PC-9 (cell line): ENCODE measurements around the gene ZNF236. TPM values are rescaled to one million over a fixed set of nuclear protein-coding genes. Genes with fewer than 3 reads are reported as not detected.
A peak's percentile ranks its signal among the peaks of the same experiment; 100 is the strongest.

Experiments
- BruUV-seq: library from RNA; stranded (reverse); fragments of 400-500 nt; replicated peaks from 2 replicates; lab custom pipeline; 2021; lab: Mats Ljungman, UMichigan
- CTCF ChIA-PET: fragments of 300-600 bp; sonication (Branson Sonifier 250); formaldehyde crosslinking; loops from one replicate; lab custom pipeline; 2022; ENCODE audit warnings: antibody characterized with exemption; lab: Charles Lee
- POLR2A ChIA-PET: fragments of 300-600 bp; sonication (Branson Sonifier 250); formaldehyde crosslinking; loops from one replicate; lab custom pipeline; 2022; ENCODE audit warnings: antibody characterized with exemption; ENCODE audit not compliant: unreplicated experiment; lab: Charles Lee
- DNase-seq, 2 experiments: peaks; one replicate each; pipeline versions ENCODE4 v3.0.0 to v3.0.0-alpha.2; 2015 to 2022; ENCODE audit warnings: mixed read lengths in 1 of 2
- H2AFZ ChIP-seq: fragments of 200-600 bp; sonication (generic); 2 replicates; pipeline ENCODE4 v1.8.1; 2017; ENCODE audit warnings: antibody characterized with exemption
- H3F3A ChIP-seq: fragments of 200-600 bp; sonication (generic); 2 replicates; pipeline ENCODE4 v1.8.1; 2017; ENCODE audit warnings: antibody characterized with exemption, mild to moderate bottlenecking, low read depth; ENCODE audit not compliant: insufficient read depth
- H3K27ac ChIP-seq: fragments of 200-600 bp; sonication (generic); 2 replicates; pipeline ENCODE4 v1.6.1; 2016; ENCODE audit warnings: mixed run types
- H3K27me3 ChIP-seq: fragments of 200-600 bp; sonication (generic); 2 replicates; pipeline ENCODE4 v1.6.1; 2016; ENCODE audit warnings: low read depth, mixed run types; ENCODE audit not compliant: insufficient read depth
- H3K36me3 ChIP-seq: fragments of 200-600 bp; sonication (generic); 2 replicates; pipeline ENCODE4 v1.6.1; 2016; ENCODE audit warnings: low read depth, mixed run types
- H3K4me1 ChIP-seq: fragments of 200-600 bp; sonication (generic); replicated peaks from 2 replicates; pipeline ENCODE4 v1.6.1; 2016; ENCODE audit warnings: mixed run types; ENCODE audit not compliant: insufficient read depth
- H3K4me2 ChIP-seq: fragments of 200-600 bp; sonication (generic); 2 replicates; pipeline ENCODE4 v1.6.1; 2017; ENCODE audit warnings: mixed run types
- H3K4me3 ChIP-seq: fragments of 200-600 bp; sonication (generic); 2 replicates; pipeline ENCODE4 v1.6.1; 2016; ENCODE audit warnings: mixed run types
- H3K79me2 ChIP-seq: fragments of 200-600 bp; sonication (generic); 2 replicates; pipeline ENCODE4 v1.6.1; 2017; ENCODE audit warnings: low read depth, mixed run types
- H3K9me2 ChIP-seq: fragments of 200-600 bp; sonication (generic); 2 replicates; pipeline ENCODE4 v1.8.1; 2017; ENCODE audit warnings: mild to moderate bottlenecking; ENCODE audit not compliant: insufficient read depth
- H3K9me3 ChIP-seq: fragments of 200-600 bp; sonication (generic); 2 replicates; pipeline ENCODE4 v1.8.1; 2016; ENCODE audit warnings: low read depth; ENCODE audit not compliant: insufficient read depth
- H4K20me1 ChIP-seq: fragments of 200-600 bp; sonication (generic); 2 replicates; pipeline ENCODE4 v1.8.1; 2017; ENCODE audit not compliant: insufficient read depth
- EZH2 ChIP-seq: fragments of 200-600 bp; sonication (generic); IDR thresholded peaks from 2 replicates; pipeline ENCODE4 v1.8.0; 2017; ENCODE audit warnings: antibody characterized with exemption, low read depth
- intact Hi-C: fragments of 100-400 bp; cut with micrococcal nuclease; formaldehyde crosslinking; loops from one replicate; pipeline ENCODE4 v1.10.0; 2022; ENCODE audit not compliant: unreplicated experiment
- total RNA-seq: library from RNA; stranded (reverse); gene quantifications from 2 replicates; pipeline ENCODE4 v1.2.3, GENCODE V29; 2021
- TF ChIP-seq, protein P1 (sequence below): fragments of 200-600 bp; sonication (generic); conservative IDR thresholded peaks from 2 replicates; pipeline ENCODE4 v1.6.1; 2017; ENCODE audit warnings: mixed run types, antibody characterized with exemption, mild to moderate bottlenecking, moderate library complexity

The ZNF236 gene
- total RNA-seq, 1 experiment from 2014 or later = 10.8 TPM

DNA sequence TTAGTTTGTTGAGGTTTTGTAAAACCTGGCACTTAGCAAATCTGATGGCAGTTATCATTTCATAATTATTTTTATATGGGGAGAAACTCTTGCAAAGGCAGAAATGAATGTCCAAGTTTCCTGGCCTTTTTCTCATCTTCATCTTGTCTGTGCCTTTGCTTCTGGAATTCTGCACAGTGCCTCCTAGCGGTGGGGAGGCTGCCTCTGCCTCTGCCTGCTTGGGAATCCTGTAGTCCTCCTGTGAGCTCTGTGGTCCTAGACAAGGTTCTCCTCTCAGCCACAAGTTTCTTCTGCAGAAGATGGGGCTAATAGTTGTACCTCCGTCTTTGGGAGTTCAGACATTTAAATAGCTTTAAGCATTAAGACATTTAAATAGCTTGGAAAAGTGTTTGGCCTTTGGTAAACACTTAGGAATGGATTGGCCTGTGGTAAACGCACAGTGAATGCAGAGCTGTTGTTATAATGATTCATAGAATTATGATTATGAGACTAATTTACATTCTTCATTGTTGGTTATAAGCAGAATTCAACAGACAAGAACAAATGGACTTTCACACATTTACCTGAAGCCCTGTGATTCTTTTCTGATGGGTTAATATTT, 101.2 kb downstream of the ZNF236 start:
- CTCF ChIA-PET = no interaction called here
- Histone ChIP-seq H4K20me1 (no peaks in the 10 kb centered on the region), H3K79me2 (no peaks in the 10 kb centered on the region), H3K36me3 (0 out of 2 replicates have a peak, but pooled peaks cover 4% of the 10 kb centered on the region), H2AFZ (no peak overlapping the region), H3F3A (no peaks in the 10 kb centered on the region), H3K9me2 (no peaks in the 10 kb centered on the region), H3K4me1 (no peaks in the 10 kb centered on the region), H3K4me2 (no peak overlapping the region), H3K9me3 (no peaks in the 10 kb centered on the region), H3K27me3 (no peaks in the 10 kb centered on the region), H3K27ac (no peak overlapping the region), H3K4me3 (no peak overlapping the region)
- intact Hi-C loops = no loop called here
- peak in 1 of 2 experiments; percentile 8 for DNase-seq
- BruUV-seq = no TSS peak
- POLR2A ChIA-PET = no interaction called here
- TF ChIP-seq, protein P1, sequence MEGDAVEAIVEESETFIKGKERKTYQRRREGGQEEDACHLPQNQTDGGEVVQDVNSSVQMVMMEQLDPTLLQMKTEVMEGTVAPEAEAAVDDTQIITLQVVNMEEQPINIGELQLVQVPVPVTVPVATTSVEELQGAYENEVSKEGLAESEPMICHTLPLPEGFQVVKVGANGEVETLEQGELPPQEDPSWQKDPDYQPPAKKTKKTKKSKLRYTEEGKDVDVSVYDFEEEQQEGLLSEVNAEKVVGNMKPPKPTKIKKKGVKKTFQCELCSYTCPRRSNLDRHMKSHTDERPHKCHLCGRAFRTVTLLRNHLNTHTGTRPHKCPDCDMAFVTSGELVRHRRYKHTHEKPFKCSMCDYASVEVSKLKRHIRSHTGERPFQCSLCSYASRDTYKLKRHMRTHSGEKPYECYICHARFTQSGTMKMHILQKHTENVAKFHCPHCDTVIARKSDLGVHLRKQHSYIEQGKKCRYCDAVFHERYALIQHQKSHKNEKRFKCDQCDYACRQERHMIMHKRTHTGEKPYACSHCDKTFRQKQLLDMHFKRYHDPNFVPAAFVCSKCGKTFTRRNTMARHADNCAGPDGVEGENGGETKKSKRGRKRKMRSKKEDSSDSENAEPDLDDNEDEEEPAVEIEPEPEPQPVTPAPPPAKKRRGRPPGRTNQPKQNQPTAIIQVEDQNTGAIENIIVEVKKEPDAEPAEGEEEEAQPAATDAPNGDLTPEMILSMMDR = peak; percentile 71
- TF ChIP-seq EZH2 = no peak

DNA sequence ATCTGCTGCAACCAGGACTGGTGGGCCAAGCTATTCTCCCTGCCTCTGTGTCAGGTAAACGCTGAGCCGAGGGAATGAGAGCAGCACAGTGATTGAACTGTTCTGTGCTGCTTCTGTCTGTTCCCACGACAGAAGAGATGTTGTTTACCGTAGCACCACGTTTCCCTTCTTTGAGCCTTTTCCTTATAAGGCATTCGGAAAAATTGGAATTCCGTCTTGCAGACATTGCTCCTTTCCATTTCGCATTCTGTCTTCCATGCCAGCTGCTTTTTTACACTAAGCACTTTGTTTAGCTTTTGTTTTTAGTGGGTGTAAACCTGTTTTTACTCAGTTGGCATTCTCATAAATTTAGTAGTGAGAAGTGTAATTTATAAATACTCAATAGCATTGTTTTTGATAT, 103.1 kb downstream of the ZNF236 start:
- H3K4me3 ChIP-seq = no peak overlapping the region
- no peak overlapping the region for H2AFZ ChIP-seq
- no peak overlapping the region for H3K27ac ChIP-seq
- H3K4me2 ChIP-seq = no peak overlapping the region
- no peaks in the 10 kb centered on the region for H3K36me3 ChIP-seq
- no peak for DNase-seq
- TF ChIP-seq, protein P1 = no peak
- TF ChIP-seq EZH2 = no peak
- POLR2A ChIA-PET = no interaction called here
- no peaks in the 10 kb centered on the region for H3K27me3 ChIP-seq
- H3F3A ChIP-seq = no peaks in the 10 kb centered on the region
- no peaks in the 10 kb centered on the region for H3K9me3 ChIP-seq
- no peaks in the 10 kb centered on the region for H3K9me2 ChIP-seq
- CTCF ChIA-PET = no interaction called here
- no peaks in the 10 kb centered on the region for H3K79me2 ChIP-seq
- no peaks in the 10 kb centered on the region for H4K20me1 ChIP-seq
- H3K4me1 ChIP-seq = no peaks in the 10 kb centered on the region
- no TSS peak for BruUV-seq
- intact Hi-C loops = no loop called here

DNA sequence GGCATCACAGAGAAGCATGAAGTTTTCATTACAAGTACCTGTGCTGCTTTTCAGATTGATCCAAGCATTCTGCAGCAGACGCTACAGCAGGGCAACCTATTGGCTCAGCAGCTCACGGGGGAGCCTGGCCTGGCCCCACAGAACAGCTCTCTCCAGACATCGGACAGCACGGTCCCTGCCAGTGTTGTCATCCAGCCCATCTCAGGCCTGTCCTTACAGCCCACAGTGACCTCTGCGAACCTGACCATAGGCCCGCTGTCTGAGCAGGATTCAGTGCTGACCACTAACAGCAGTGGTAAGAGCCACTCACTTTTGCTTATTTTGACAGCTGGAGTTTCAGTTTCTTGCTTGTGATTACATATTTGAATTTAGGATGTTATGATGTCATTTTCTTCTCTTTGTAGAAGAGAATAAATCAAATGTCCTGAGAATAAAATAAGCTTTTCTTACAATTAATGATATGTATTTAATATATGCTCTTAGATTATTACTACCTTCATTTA, 104.9 kb downstream of the ZNF236 start:
- no peaks in the 10 kb centered on the region for H3K4me1 ChIP-seq
- no TSS peak for BruUV-seq
- intact Hi-C loops = no loop called here

More for the DNA sequence above, 104.9 kb downstream of the ZNF236 start:
- CTCF ChIA-PET = no interaction called here
- H4K20me1 ChIP-seq = no peaks in the 10 kb centered on the region
- H3K36me3 ChIP-seq = no peaks in the 10 kb centered on the region
- H3F3A ChIP-seq = no peaks in the 10 kb centered on the region
- H2AFZ ChIP-seq = no peak overlapping the region
- no peaks in the 10 kb centered on the region for H3K9me3 ChIP-seq
- TF ChIP-seq, protein P1 = no peak
- TF ChIP-seq EZH2 = no peak
- no peaks in the 10 kb centered on the region for H3K79me2 ChIP-seq
- no peaks in the 10 kb centered on the region for H3K27me3 ChIP-seq
- POLR2A ChIA-PET = no interaction called here
- H3K4me2 ChIP-seq = no peak overlapping the region
- H3K27ac ChIP-seq = no peak overlapping the region
- no peaks in the 10 kb centered on the region for H3K9me2 ChIP-seq
- no peak for DNase-seq
- H3K4me3 ChIP-seq = no peak overlapping the region
